ENCODE results near the gene PLD1. TPM values are rescaled to one million over a fixed set of nuclear protein-coding genes. Genes with fewer than 3 reads are reported as not detected.
A peak's percentile ranks its signal among the peaks of the same experiment; 100 is the strongest.

Gene PLD1
- total RNA-seq, 2 donors from 2014 or later = 12.8 to 15.8 TPM

- intact Hi-C loops (cut with DNase I) = no loop called here
- DNase-seq (ENCODE audit: low spot score) = no peak
- no peak for TF ChIP-seq POLR2AphosphoS5 (IDR thresholded peaks at IDR 0.05)
- no peak for TF ChIP-seq POLR2A (IDR thresholded peaks at IDR 0.05)
- no peak for TF ChIP-seq CTCF (IDR thresholded peaks at IDR 0.05)
- Histone ChIP-seq H3K36me3 (no peaks in the 10 kb centered on the region), H3K27me3 (replicated peaks; ENCODE audit: insufficient read depth) (no peaks in the 10 kb centered on the region), H3K27ac (no peak overlapping the region), H3K9me3 (no peaks in the 10 kb centered on the region), H3K4me3 (no peak overlapping the region), H3K4me1 (replicated peaks) (no peaks in the 10 kb centered on the region)
- 92% methylated on average over 3 of the region's 3 CpGs for WGBS
Observed at GRCh38 chr3:171711461-171712170, 98.7 kb downstream of the PLD1 start.

GRCh38 chr3:171710359-171710758 lies 99.9 kb downstream of the PLD1 start:
- no peak for TF ChIP-seq POLR2AphosphoS5 (IDR thresholded peaks at IDR 0.05)
- TF ChIP-seq POLR2A (IDR thresholded peaks at IDR 0.05) = no peak
- Histone ChIP-seq H3K27me3 (replicated peaks; ENCODE audit: insufficient read depth) (no peaks in the 10 kb centered on the region), H3K9me3 (no peaks in the 10 kb centered on the region), H3K4me1 (replicated peaks) (no peaks in the 10 kb centered on the region), H3K36me3 (no peaks in the 10 kb centered on the region), H3K27ac (no peak overlapping the region), H3K4me3 (no peak overlapping the region)
- intact Hi-C loops (cut with DNase I) = no loop called here
- 98% methylated on average over 17 of the region's 17 CpGs for WGBS
- no peak for DNase-seq (ENCODE audit: low spot score)

- intact Hi-C loops (cut with DNase I) = no loop called here
- no peak for DNase-seq (ENCODE audit: low spot score)
- Histone ChIP-seq H3K36me3 (no peaks in the 10 kb centered on the region), H3K4me1 (replicated peaks) (no peaks in the 10 kb centered on the region), H3K27me3 (replicated peaks; ENCODE audit: insufficient read depth) (no peaks in the 10 kb centered on the region), H3K4me3 (no peak overlapping the region), H3K27ac (no peak overlapping the region), H3K9me3 (no peaks in the 10 kb centered on the region)
- WGBS = 94% methylated on average over 8 of the region's 8 CpGs
- TF ChIP-seq CTCF (IDR thresholded peaks at IDR 0.05) = no peak
- TF ChIP-seq POLR2A (IDR thresholded peaks at IDR 0.05) = no peak
- TF ChIP-seq POLR2AphosphoS5 (IDR thresholded peaks at IDR 0.05) = no peak
Observed at GRCh38 chr3:171704814-171705213, 105.5 kb downstream of the PLD1 start.

- Histone ChIP-seq H3K4me1 (replicated peaks) (no peaks in the 10 kb centered on the region), H3K9me3 (no peaks in the 10 kb centered on the region), H3K4me3 (no peak overlapping the region), H3K27me3 (replicated peaks; ENCODE audit: insufficient read depth) (no peaks in the 10 kb centered on the region), H3K36me3 (no peaks in the 10 kb centered on the region), H3K27ac (no peak overlapping the region)
- WGBS = 33% methylated on average over 2 of the region's 2 CpGs
- DNase-seq (ENCODE audit: low spot score) = peak; percentile 9
- intact Hi-C loops (cut with DNase I) = no loop called here
- TF ChIP-seq CTCF (IDR thresholded peaks at IDR 0.05) (peak in 3 of 4 experiments; percentile 29 to 48 (median 40)), POLR2A (IDR thresholded peaks at IDR 0.05) (no peak), POLR2AphosphoS5 (IDR thresholded peaks at IDR 0.05) (peak; percentile 13)
Observed at GRCh38 chr3:171704002-171704401, 106.3 kb downstream of the PLD1 start.

GRCh38 chr3:171703144-171703543 lies 107.1 kb downstream of the PLD1 start:
- WGBS = 97% methylated on average over 2 of the region's 2 CpGs

More at GRCh38 chr3:171703144-171703543, 107.1 kb downstream of the PLD1 start:
- TF ChIP-seq POLR2AphosphoS5 (IDR thresholded peaks at IDR 0.05) = no peak
- TF ChIP-seq CTCF (IDR thresholded peaks at IDR 0.05) = no peak
- no peak for TF ChIP-seq POLR2A (IDR thresholded peaks at IDR 0.05)
- H3K4me1 ChIP-seq (replicated peaks) = no peaks in the 10 kb centered on the region
- intact Hi-C loops (cut with DNase I) = no loop called here
- H3K27me3 ChIP-seq (replicated peaks; ENCODE audit: insufficient read depth) = no peaks in the 10 kb centered on the region
- no peak overlapping the region for H3K4me3 ChIP-seq
- H3K27ac ChIP-seq = no peak overlapping the region
- no peaks in the 10 kb centered on the region for H3K36me3 ChIP-seq
- no peaks in the 10 kb centered on the region for H3K9me3 ChIP-seq
- DNase-seq (ENCODE audit: low spot score) = no peak
